ENCODE results near the gene AP3S2.
"Not testable (repeated sequence)": the region's sequence is repeated elsewhere in the genome, so short reads cannot be mapped to it uniquely, and the experiment has no call there.

Gene AP3S2

DNA sequence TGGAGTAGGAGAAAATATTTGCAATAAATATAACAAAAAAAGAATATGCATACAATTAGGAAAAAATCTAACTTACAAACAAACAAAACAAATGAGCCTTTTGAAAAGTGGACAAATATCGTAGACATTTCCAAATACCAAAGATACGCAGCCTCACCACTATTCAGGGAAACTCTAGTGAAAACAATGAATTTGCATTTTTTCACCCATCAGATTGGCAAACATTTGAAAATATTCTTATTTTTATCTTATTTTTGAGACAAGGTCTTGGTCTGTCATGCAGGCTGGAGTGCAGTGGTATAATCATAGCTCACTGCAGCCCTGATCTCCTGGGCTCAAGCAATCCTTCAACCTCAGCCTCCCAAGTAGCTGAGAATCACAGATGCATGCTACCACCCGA lies 15.5 kb downstream of the AP3S2 start:
- no peaks in the 10 kb centered on the region for H3K27me3 ChIP-seq (replicated peaks; ENCODE audit: control insufficient read depth, insufficient read depth, low read length)
- no peak overlapping the region for H3K9ac ChIP-seq (ENCODE audit: low read length)
- peaks cover 69% of the 10 kb centered on the region for H3K36me3 ChIP-seq (ENCODE audit: control insufficient read depth, insufficient read depth, low read length, severe bottlenecking)
- no peak overlapping the region for H3K4me3 ChIP-seq (ENCODE audit: low read length)
- no peaks in the 10 kb centered on the region for H3K9me3 ChIP-seq (ENCODE audit: control insufficient read depth, low read length)
- H3K4me1 ChIP-seq (ENCODE audit: control insufficient read depth, insufficient read depth, low read length): peaks cover 21% of the 10 kb centered on the region
- no peak for DNase-seq (ENCODE audit: low read depth)

DNA sequence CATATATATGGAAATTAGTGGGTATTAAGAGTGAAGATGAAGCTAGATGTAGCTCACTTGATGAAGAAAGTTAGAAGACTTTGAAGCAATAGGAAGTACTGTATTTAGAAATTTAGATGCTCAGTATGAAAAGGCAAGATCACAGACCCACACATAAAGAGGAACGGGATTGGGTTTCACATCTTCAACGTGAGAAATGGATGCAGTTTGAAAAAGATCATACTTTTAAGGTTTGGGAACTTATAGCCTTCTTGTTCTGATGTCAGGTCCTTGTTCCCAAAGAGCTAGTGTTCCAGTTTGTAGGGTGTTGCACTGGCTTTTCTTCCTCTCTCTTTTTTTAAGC lies 16.7 kb downstream of the AP3S2 start:
- H3K9ac ChIP-seq (ENCODE audit: low read length): peak overlapping the region; percentile 47
- H3K9me3 ChIP-seq (ENCODE audit: control insufficient read depth, low read length): no peaks in the 10 kb centered on the region
- H3K36me3 ChIP-seq (ENCODE audit: control insufficient read depth, insufficient read depth, low read length, severe bottlenecking): peaks cover 62% of the 10 kb centered on the region
- H3K27me3 ChIP-seq (replicated peaks; ENCODE audit: control insufficient read depth, insufficient read depth, low read length): no peaks in the 10 kb centered on the region
- H3K4me3 ChIP-seq (ENCODE audit: low read length): no peak overlapping the region
- no peak for DNase-seq (ENCODE audit: low read depth)
- H3K4me1 ChIP-seq (ENCODE audit: control insufficient read depth, insufficient read depth, low read length): peaks cover 21% of the 10 kb centered on the region

- H3K9me3 ChIP-seq (ENCODE audit: control insufficient read depth, low read length): no peaks in the 10 kb centered on the region
- peaks cover 21% of the 10 kb centered on the region for H3K4me1 ChIP-seq (ENCODE audit: control insufficient read depth, insufficient read depth, low read length)
- H3K36me3 ChIP-seq (ENCODE audit: control insufficient read depth, insufficient read depth, low read length, severe bottlenecking): peaks cover 63% of the 10 kb centered on the region
- peak overlapping the region; percentile 50 for H3K9ac ChIP-seq (ENCODE audit: low read length)
- no peaks in the 10 kb centered on the region for H3K27me3 ChIP-seq (replicated peaks; ENCODE audit: control insufficient read depth, insufficient read depth, low read length)
- H3K4me3 ChIP-seq (ENCODE audit: low read length): no peak overlapping the region
- no peak for DNase-seq (ENCODE audit: low read depth)
Measured at GRCh38 chr15:89876396-89877082, 17.3 kb downstream of the AP3S2 start.

DNA sequence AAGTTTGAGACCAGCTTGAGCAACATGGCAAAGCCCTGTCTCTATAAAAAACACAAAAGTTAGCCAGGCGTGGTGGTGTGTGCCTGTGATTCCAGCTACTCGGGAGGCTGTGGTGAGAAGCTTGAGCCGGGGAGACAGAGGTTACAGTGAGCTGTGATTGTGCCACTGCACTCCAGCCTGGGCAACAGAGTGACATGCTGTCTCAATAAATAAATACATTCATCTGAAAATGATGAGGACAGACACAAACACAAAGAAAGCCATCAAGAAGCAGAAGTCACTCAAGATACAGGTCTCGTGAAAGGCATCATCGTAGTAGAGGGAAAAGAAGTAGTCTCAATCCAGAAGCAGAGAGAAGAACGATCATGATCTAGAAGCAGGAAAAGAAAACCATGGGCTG lies 18.1 kb downstream of the AP3S2 start:
- Histone ChIP-seq H3K9ac (ENCODE audit: low read length) (peak overlapping the region; percentile 38), H3K4me1 (ENCODE audit: control insufficient read depth, insufficient read depth, low read length) (peaks cover 21% of the 10 kb centered on the region), H3K4me3 (ENCODE audit: low read length) (no peak overlapping the region), H3K27me3 (replicated peaks; ENCODE audit: control insufficient read depth, insufficient read depth, low read length) (no peaks in the 10 kb centered on the region), H3K36me3 (ENCODE audit: control insufficient read depth, insufficient read depth, low read length, severe bottlenecking) (peaks cover 63% of the 10 kb centered on the region), H3K9me3 (ENCODE audit: control insufficient read depth, low read length) (no peaks in the 10 kb centered on the region)
- no peak for DNase-seq (ENCODE audit: low read depth)

GRCh38 chr15:89874926-89875564 lies 18.7 kb downstream of the AP3S2 start:
- H3K4me3 ChIP-seq (ENCODE audit: low read length): no peak overlapping the region
- peaks cover 21% of the 10 kb centered on the region for H3K4me1 ChIP-seq (ENCODE audit: control insufficient read depth, insufficient read depth, low read length)
- H3K9me3 ChIP-seq (ENCODE audit: control insufficient read depth, low read length): no peaks in the 10 kb centered on the region
- DNase-seq (ENCODE audit: low read depth): peak; percentile 91
- no peaks in the 10 kb centered on the region for H3K27me3 ChIP-seq (replicated peaks; ENCODE audit: control insufficient read depth, insufficient read depth, low read length)
- peak overlapping the region; percentile 38 for H3K9ac ChIP-seq (ENCODE audit: low read length)
- H3K36me3 ChIP-seq (ENCODE audit: control insufficient read depth, insufficient read depth, low read length, severe bottlenecking): peaks cover 63% of the 10 kb centered on the region

- no peak overlapping the region for H3K9ac ChIP-seq (ENCODE audit: low read length)
- no peak overlapping the region for H3K4me3 ChIP-seq (ENCODE audit: low read length)
- H3K36me3 ChIP-seq (ENCODE audit: control insufficient read depth, insufficient read depth, low read length, severe bottlenecking): peaks cover 38% of the 10 kb centered on the region
- peaks cover 6% of the 10 kb centered on the region for H3K4me1 ChIP-seq (ENCODE audit: control insufficient read depth, insufficient read depth, low read length)
- H3K9me3 ChIP-seq (ENCODE audit: control insufficient read depth, low read length): no peaks in the 10 kb centered on the region
- no peak for DNase-seq (ENCODE audit: low read depth)
- no peaks in the 10 kb centered on the region for H3K27me3 ChIP-seq (replicated peaks; ENCODE audit: control insufficient read depth, insufficient read depth, low read length)
Measured at GRCh38 chr15:89870688-89871288, 23.0 kb downstream of the AP3S2 start.

DNA sequence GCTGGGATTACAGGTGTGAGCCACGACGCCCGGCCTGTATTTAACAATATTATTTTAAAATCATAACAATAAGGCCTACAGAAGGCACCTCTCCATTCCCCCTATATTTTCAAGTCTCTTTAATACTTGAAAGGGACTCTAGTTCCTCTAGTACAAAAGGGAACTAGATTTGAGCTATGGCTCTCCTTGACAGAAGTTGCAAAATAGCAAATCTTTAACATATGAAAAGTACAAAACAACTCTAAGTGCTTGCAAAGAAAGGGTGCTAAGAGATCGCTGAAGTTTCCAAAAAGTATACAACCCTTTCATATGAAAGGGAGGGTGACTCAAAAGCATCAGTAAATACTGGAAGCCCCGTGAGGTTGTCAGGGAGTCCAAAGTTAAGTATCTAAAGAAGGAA lies 23.8 kb downstream of the AP3S2 start:
- Histone ChIP-seq H3K4me3 (ENCODE audit: low read length) (no peak overlapping the region), H3K36me3 (ENCODE audit: control insufficient read depth, insufficient read depth, low read length, severe bottlenecking) (peaks cover 37% of the 10 kb centered on the region), H3K9ac (ENCODE audit: low read length) (no peak overlapping the region), H3K9me3 (ENCODE audit: control insufficient read depth, low read length) (no peaks in the 10 kb centered on the region), H3K4me1 (ENCODE audit: control insufficient read depth, insufficient read depth, low read length) (peaks cover under 1% of the 10 kb centered on the region), H3K27me3 (replicated peaks; ENCODE audit: control insufficient read depth, insufficient read depth, low read length) (no peaks in the 10 kb centered on the region)
- no peak for DNase-seq (ENCODE audit: low read depth)

- not testable (repeated sequence) for H3K9me3 ChIP-seq (ENCODE audit: control insufficient read depth, low read length); H3K4me1 ChIP-seq (ENCODE audit: control insufficient read depth, insufficient read depth, low read length); H3K4me3 ChIP-seq (ENCODE audit: low read length); H3K9ac ChIP-seq (ENCODE audit: low read length); DNase-seq (ENCODE audit: low read depth); H3K27me3 ChIP-seq (replicated peaks; ENCODE audit: control insufficient read depth, insufficient read depth, low read length)
- peaks cover 37% of the 10 kb centered on the region for H3K36me3 ChIP-seq (ENCODE audit: control insufficient read depth, insufficient read depth, low read length, severe bottlenecking)
Measured at GRCh38 chr15:89869490-89869889, 24.3 kb downstream of the AP3S2 start.

GRCh38 chr15:89864958-89865739 lies 28.6 kb downstream of the AP3S2 start:
- no peak for DNase-seq (ENCODE audit: low read depth)
- H3K4me3 ChIP-seq (ENCODE audit: low read length): no peak overlapping the region
- H3K27me3 ChIP-seq (replicated peaks; ENCODE audit: control insufficient read depth, insufficient read depth, low read length): no peaks in the 10 kb centered on the region
- H3K4me1 ChIP-seq (ENCODE audit: control insufficient read depth, insufficient read depth, low read length): peaks cover 22% of the 10 kb centered on the region
- H3K36me3 ChIP-seq (ENCODE audit: control insufficient read depth, insufficient read depth, low read length, severe bottlenecking): peaks cover 37% of the 10 kb centered on the region
- H3K9me3 ChIP-seq (ENCODE audit: control insufficient read depth, low read length): no peaks in the 10 kb centered on the region
- peak overlapping the region; percentile 53 for H3K9ac ChIP-seq (ENCODE audit: low read length)

- H3K9me3 ChIP-seq (ENCODE audit: control insufficient read depth, low read length): no peaks in the 10 kb centered on the region
- H3K27me3 ChIP-seq (replicated peaks; ENCODE audit: control insufficient read depth, insufficient read depth, low read length): no peaks in the 10 kb centered on the region
- H3K36me3 ChIP-seq (ENCODE audit: control insufficient read depth, insufficient read depth, low read length, severe bottlenecking): peaks cover 35% of the 10 kb centered on the region
- peak overlapping the region; percentile 53 for H3K9ac ChIP-seq (ENCODE audit: low read length)
- DNase-seq (ENCODE audit: low read depth): peak; percentile 45
- H3K4me1 ChIP-seq (ENCODE audit: control insufficient read depth, insufficient read depth, low read length): peaks cover 22% of the 10 kb centered on the region
- H3K4me3 ChIP-seq (ENCODE audit: low read length): no peak overlapping the region
Measured at GRCh38 chr15:89863918-89864317, 29.9 kb downstream of the AP3S2 start.

DNA sequence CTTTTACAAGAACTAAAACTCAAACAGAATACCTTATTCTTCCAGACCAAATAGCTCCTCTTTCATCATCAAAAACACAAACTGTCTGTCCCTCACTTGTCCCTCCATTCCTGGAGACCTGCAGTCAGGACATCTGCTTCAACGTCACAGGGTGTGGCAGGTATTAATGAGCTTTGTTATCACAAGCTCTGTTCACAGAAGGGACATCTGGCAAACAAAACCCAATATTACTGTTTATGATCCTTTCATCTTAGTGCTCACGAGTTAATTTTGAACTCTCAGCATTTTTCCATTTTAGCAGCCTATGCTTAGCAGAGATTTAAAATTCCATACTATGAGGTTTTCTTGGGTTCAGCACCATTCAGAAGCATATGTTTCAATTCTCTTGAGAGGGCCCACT lies 32.9 kb downstream of the AP3S2 start:
- Histone ChIP-seq H3K27me3 (replicated peaks; ENCODE audit: control insufficient read depth, insufficient read depth, low read length) (no peaks in the 10 kb centered on the region), H3K4me3 (ENCODE audit: low read length) (no peak overlapping the region), H3K9ac (ENCODE audit: low read length) (no peak overlapping the region), H3K36me3 (ENCODE audit: control insufficient read depth, insufficient read depth, low read length, severe bottlenecking) (peaks cover 52% of the 10 kb centered on the region), H3K9me3 (ENCODE audit: control insufficient read depth, low read length) (no peaks in the 10 kb centered on the region), H3K4me1 (ENCODE audit: control insufficient read depth, insufficient read depth, low read length) (peaks cover 22% of the 10 kb centered on the region)
- no peak for DNase-seq (ENCODE audit: low read depth)
